ENCODE measurements around the gene RAET1E.
"Not testable (repeated sequence)": the region's sequence is repeated elsewhere in the genome, so short reads cannot be mapped to it uniquely, and the experiment has no call there.

Gene RAET1E

GRCh38 chr6:149889326-149889725 lies 8.6 kb downstream of the RAET1E start:
- DNase-seq (ENCODE audit: low spot score), result no peak

GRCh38 chr6:149888659-149889058 lies 9.3 kb downstream of the RAET1E start:
- no peak for DNase-seq (ENCODE audit: low spot score)

GRCh38 chr6:149888093-149888492 lies 9.8 kb downstream of the RAET1E start:
- DNase-seq (ENCODE audit: low spot score), result no peak

GRCh38 chr6:149887343-149887742 lies 10.6 kb downstream of the RAET1E start:
- DNase-seq (ENCODE audit: low spot score), result no peak

- DNase-seq (ENCODE audit: low spot score), result no peak
Observed at GRCh38 chr6:149885888-149886287, 12.0 kb downstream of the RAET1E start.

GRCh38 chr6:149884617-149885016 lies 13.3 kb downstream of the RAET1E start:
- DNase-seq (ENCODE audit: low spot score), result no peak

GRCh38 chr6:149884215-149884614 lies 13.7 kb downstream of the RAET1E start:
- DNase-seq (ENCODE audit: low spot score), result no peak

- DNase-seq (ENCODE audit: low spot score), result no peak
Observed at GRCh38 chr6:149881860-149882259, 16.1 kb downstream of the RAET1E start.

GRCh38 chr6:149881066-149881766 lies 16.7 kb downstream of the RAET1E start:
- DNase-seq (ENCODE audit: low spot score), result no peak

GRCh38 chr6:149877659-149878058 lies 20.3 kb downstream of the RAET1E start:
- no peak for DNase-seq (ENCODE audit: low spot score)

- no peak for DNase-seq (ENCODE audit: low spot score)
Observed at GRCh38 chr6:149876241-149876933, 21.5 kb downstream of the RAET1E start.

GRCh38 chr6:149872233-149872632 lies 25.7 kb downstream of the RAET1E start:
- no peak for DNase-seq (ENCODE audit: low spot score)

GRCh38 chr6:149871182-149871581 lies 26.7 kb downstream of the RAET1E start:
- DNase-seq (ENCODE audit: low spot score), result no peak

GRCh38 chr6:149869275-149869892 lies 28.5 kb downstream of the RAET1E start:
- no peak for DNase-seq (ENCODE audit: low spot score)

GRCh38 chr6:149867876-149868640 lies 29.9 kb downstream of the RAET1E start:
- DNase-seq (ENCODE audit: low spot score), result no peak

GRCh38 chr6:149864578-149865535 lies 33.1 kb downstream of the RAET1E start:
- peak; percentile 92 for DNase-seq (ENCODE audit: low spot score)

- peak; percentile 82 for DNase-seq (ENCODE audit: low spot score)
Observed at GRCh38 chr6:149863698-149864577, 34.0 kb downstream of the RAET1E start, which contains the start of gene LRP11. LRP11 (minus strand) TSS chr6:149864359; CDS start chr6:149864020, 339 bp downstream.

- DNase-seq (ENCODE audit: low spot score), result peak; percentile 68
Observed at GRCh38 chr6:149862922-149863697, 34.8 kb downstream of the RAET1E start.

- DNase-seq (ENCODE audit: low spot score), result not testable (repeated sequence)
Observed at GRCh38 chr6:149862424-149862738, 35.5 kb downstream of the RAET1E start.

Measured in pons (tissue), 1 donor.